GM12865 (cell line): Measurements from ENCODE around the gene IRAK1.

Experiments used
- DNase-seq: peaks from one replicate; pipeline ENCODE4 v3.0.0; 2010; ENCODE audit warnings: low read depth
- H3K4me3 ChIP-seq: 2 replicates; pipeline ENCODE4 v1.5.1; 2011; ENCODE audit warnings: mild to moderate bottlenecking, low read depth, low read length, control low read depth
- CTCF ChIP-seq: IDR thresholded peaks from 2 replicates; pipeline ENCODE4 v1.5.1; 2011; ENCODE audit warnings: low read length, control low read depth, low read depth, inconsistent platforms; ENCODE audit not compliant: insufficient read depth; ENCODE audit errors: missing control alignments

Gene IRAK1

DNA sequence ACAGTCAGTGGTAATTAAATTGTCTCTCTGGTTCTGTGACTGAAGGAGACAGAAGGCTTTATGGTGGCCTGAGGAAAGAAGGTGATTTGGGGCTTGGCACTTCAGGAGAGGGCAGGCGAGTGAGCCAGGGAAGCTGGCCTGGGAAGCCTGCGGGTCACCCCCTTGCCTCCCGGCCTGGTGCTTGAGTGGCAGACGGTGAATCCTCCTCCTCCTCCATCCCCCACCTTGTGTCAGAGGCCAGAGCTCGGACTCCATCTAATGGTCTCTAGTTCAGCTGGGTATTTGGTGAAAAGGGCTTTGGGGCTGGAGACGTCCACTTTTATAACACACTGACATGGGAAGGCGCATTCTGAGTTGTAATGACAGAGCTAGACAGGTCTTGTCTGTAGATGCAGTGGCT lies 38.5 kb downstream of the IRAK1 start:
- no peak for TF ChIP-seq CTCF
- H3K4me3 ChIP-seq = no peak overlapping the region
- no peak for DNase-seq

GRCh38 chrX:153980394-153980793 lies 39.3 kb downstream of the IRAK1 start:
- DNase-seq = peak; percentile 46
- H3K4me3 ChIP-seq = peak overlapping the region; percentile 36

GRCh38 chrX:153974726-153975286 lies 44.9 kb downstream of the IRAK1 start:
- no peak for TF ChIP-seq CTCF
- no peak overlapping the region for H3K4me3 ChIP-seq
- DNase-seq = no peak

GRCh38 chrX:153974003-153974725 lies 45.5 kb downstream of the IRAK1 start:
- TF ChIP-seq CTCF = no peak
- DNase-seq = no peak
- H3K4me3 ChIP-seq = peak overlapping the region; percentile 72

- peak overlapping the region; percentile 72 for H3K4me3 ChIP-seq
- TF ChIP-seq CTCF = no peak
- no peak for DNase-seq
Measured at GRCh38 chrX:153973127-153974002, 46.3 kb downstream of the IRAK1 start.

- TF ChIP-seq CTCF = no peak
- DNase-seq = peak; percentile 95
- H3K4me3 ChIP-seq = peak within 1 kb of the TSS; percentile 92
Measured at GRCh38 chrX:153972368-153973126, 47.2 kb downstream of the IRAK1 start, which contains the start of gene TMEM187. TMEM187 (plus strand) TSS chrX:153972754; CDS start chrX:153982063, 9,309 bp downstream.
